Gastroesophageal sphincter (tissue), 3 donors: ENCODE data around the gene SIPA1L3.

ENCODE experiments used
- POLR2A ChIP-seq, 2 donors: fragments of 450-650 bp; IDR thresholded peaks; one replicate each; pipeline ENCODE4 v1.6.1; 2017; ENCODE audit warnings: antibody characterized with exemption in 2 of 2, mild to moderate bottlenecking in 2 of 2, moderate library complexity in 1 of 2
- POLR2AphosphoS5 ChIP-seq: sonication (generic); formaldehyde crosslinking; IDR thresholded peaks from one replicate; pipeline ENCODE4 v1.6.1; 2017; ENCODE audit warnings: antibody characterized with exemption
- TF ChIP-seq, protein P1 (sequence below), 4 experiments: fragments of 200-600 bp in 2 of 4; fragments of 450-650 bp in 2 of 4; sonication (generic) in 1 of 4; IDR thresholded peaks; one replicate each; pipeline ENCODE4 v1.5.1; 2017 to 2019; ENCODE audit warnings: antibody characterized with exemption in 4 of 4, mild to moderate bottlenecking in 2 of 4, moderate library complexity in 2 of 4

DNA sequence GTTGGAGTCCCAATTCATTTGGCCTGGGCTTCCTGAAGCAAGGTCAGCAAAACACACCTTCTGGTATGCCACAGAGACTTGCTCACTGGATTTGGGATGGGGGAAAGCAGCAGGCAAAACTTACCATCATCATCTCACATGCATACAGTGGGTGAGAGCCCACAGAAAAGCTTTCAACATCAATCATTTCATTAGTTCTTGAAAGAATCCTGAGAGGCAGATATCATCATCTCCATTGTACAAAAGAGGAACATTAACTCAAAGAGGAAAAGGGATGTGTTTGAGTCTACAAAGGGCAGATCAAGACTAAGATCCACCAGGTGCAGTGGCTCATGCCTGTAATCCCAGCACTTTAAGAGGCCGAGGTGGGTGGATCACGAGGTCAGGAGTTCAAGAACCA lies 7.0 kb upstream of the SIPA1L3 start:
- TF ChIP-seq, protein P1, sequence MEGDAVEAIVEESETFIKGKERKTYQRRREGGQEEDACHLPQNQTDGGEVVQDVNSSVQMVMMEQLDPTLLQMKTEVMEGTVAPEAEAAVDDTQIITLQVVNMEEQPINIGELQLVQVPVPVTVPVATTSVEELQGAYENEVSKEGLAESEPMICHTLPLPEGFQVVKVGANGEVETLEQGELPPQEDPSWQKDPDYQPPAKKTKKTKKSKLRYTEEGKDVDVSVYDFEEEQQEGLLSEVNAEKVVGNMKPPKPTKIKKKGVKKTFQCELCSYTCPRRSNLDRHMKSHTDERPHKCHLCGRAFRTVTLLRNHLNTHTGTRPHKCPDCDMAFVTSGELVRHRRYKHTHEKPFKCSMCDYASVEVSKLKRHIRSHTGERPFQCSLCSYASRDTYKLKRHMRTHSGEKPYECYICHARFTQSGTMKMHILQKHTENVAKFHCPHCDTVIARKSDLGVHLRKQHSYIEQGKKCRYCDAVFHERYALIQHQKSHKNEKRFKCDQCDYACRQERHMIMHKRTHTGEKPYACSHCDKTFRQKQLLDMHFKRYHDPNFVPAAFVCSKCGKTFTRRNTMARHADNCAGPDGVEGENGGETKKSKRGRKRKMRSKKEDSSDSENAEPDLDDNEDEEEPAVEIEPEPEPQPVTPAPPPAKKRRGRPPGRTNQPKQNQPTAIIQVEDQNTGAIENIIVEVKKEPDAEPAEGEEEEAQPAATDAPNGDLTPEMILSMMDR (IDR thresholded peaks at IDR 0.05) = no peak
- TF ChIP-seq POLR2A (IDR thresholded peaks at IDR 0.05) = no peak
- no peak for TF ChIP-seq POLR2AphosphoS5
